HG02623 (cell line): ENCODE data around the gene UCHL1.
"Not testable (repeated sequence)": the region's sequence is repeated elsewhere in the genome, so short reads cannot be mapped to it uniquely, and the experiment has no call there.

ENCODE experiments used
- ATAC-seq: cut with Tn5 transposase; IDR thresholded peaks from one replicate; pipeline ENCODE4 v1.9.1; 2021; ENCODE audit warnings: moderate library complexity; ENCODE audit not compliant: unreplicated experiment

Gene UCHL1

DNA sequence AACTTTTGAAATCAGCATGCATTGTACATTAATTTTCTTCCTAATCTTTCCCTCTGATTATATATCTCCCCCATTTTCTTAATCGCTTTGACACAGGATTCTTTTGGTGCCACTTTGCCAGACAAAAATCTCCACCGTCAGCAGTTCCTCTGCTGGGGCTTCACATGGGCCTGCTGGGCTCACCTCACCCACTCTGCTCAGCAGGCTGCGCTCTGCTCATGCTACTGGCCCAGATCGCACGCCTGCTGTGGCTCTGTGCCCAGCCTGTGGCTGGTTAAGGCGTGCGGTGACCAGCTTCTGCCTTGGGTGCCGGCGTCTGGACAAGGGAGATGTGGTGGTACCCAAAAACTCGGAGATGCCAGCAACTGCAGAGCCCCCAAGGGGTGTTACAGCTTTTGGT is 31.1 kb downstream of the UCHL1 start:
- no peak for ATAC-seq

GRCh38 chr4:41288254-41288653 is 31.5 kb downstream of the UCHL1 start:
- no peak for ATAC-seq

DNA sequence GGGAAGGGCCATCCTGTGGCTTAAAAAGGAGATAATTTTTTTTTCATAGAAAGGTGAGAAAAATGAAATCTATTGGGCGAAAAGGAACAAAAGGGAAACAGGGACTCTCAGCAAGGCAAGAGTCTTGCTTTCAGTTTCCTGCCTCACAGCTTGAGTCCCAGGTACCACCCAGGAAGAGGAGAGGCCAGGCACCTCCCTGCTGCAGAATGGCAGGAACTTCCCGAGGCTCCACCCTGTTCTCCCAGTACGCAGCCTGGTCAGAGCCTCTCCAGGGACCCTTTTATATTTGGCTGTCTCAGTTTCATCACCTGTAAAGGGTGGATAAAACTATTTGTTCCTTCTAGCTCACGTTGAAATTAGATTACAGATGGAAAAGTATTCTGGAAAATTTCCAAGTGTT is 33.8 kb downstream of the UCHL1 start:
- ATAC-seq: no peak

DNA sequence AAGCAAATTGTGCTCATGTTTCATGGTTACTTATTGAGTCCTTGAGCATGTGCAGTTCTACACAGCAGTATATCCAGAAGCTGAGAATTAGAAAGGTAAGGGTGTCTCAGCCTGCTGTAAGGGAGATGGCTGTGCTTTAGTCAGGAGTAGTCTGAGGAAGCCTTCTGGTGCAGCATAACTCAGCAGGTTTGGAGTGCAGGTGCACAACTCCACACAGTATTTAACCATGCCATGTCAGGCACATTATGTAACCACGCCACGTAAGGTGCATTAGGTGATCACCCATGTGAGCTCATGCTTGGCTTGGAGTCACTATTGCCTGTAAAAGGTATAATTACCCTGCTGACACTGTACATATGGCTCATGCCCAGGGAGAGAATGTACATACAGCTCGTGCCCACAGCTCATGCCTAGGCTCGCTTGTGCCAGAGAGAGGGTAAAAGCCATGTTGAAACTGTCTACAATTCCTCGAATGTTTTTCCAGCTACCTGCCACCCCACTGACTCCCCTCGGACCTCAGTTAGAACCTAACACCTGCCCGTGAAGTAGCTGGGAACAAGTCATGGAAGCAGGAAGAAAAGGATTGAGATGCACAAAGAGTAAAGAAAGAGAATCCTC is 37.8 kb downstream of the UCHL1 start:
- no peak for ATAC-seq

DNA sequence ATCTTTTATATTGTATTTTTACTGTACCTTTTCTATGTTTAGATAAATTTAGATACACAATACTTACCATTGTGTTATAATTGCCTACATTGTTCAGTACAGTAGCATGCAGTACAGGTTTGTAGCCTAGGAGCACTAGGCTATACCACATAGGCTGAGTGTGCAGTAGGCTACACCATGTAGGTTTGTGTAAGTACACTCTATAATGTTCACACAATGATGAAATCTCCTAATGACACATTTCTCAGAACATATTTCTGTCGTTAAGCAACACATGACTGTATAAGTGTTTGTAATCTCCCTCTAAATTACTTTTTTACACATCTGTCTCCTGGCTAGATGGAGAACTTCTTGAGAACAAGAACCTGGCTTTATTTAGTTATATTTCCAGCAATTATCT is 40.3 kb downstream of the UCHL1 start:
- no peak for ATAC-seq

DNA sequence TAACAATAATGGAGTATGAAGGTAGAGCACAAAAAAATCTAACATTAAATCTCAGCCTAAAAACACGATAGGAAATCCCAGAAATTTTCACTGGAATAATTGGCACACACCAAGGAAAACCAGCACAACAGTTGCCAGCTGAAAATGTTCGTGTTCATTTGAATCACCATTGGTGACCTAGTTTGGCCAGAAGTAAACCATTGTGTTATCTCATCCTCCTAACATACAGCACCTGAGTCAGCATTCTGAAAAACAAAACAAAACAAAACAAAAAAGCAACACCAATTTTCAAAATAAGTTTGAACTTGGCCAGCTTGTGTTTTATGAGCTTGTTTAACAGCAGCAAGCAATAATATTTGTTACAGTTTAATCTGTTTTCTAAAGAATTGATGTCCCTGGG is 41.1 kb downstream of the UCHL1 start:
- no peak for ATAC-seq

DNA sequence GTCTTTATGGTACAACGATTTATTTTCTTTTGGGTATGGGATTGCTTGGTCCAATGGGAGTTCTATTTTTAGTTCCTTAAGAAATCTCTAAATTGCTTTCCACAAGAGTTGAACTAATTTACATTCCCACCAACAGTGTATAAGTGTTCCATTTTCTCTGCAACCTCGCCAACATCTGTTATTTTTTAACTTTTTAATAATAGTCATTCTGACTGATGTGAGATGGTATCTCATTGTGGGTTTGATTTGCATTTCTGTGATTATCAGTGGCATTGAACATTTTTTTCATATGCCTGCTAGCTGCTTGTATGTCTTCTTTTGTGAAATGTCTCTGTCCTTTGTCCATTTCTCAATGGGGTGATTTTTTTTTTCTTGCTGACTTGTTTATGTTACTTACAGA is 42.8 kb downstream of the UCHL1 start:
- ATAC-seq: no peak

- ATAC-seq: no peak
Observed at GRCh38 chr4:41301137-41301536, 44.4 kb downstream of the UCHL1 start.

- no peak for ATAC-seq
Observed at GRCh38 chr4:41303372-41304118, 46.8 kb downstream of the UCHL1 start.

GRCh38 chr4:41304221-41304620 is 47.5 kb downstream of the UCHL1 start:
- no peak for ATAC-seq

DNA sequence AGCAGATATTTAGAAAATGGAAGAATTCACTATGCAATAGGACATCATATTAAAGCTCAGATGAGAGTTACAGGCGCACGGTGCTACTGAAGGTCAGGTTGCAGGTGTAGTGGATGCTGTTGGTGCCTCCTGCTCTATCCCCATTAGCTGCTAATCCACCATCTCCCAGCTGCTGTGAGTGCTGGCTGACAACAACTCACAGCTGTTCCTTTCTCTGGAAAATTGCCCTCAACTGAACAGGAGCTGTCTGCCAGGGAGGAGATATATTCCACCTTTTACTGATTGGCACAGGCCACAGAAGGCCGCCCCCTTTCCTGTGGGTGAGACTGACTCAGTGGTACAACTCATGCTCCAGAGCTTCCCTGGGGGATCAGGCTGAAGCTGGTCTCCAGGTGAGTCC is 48.7 kb downstream of the UCHL1 start:
- no peak for ATAC-seq

GRCh38 chr4:41307638-41308037 is 50.9 kb downstream of the UCHL1 start:
- no peak for ATAC-seq

DNA sequence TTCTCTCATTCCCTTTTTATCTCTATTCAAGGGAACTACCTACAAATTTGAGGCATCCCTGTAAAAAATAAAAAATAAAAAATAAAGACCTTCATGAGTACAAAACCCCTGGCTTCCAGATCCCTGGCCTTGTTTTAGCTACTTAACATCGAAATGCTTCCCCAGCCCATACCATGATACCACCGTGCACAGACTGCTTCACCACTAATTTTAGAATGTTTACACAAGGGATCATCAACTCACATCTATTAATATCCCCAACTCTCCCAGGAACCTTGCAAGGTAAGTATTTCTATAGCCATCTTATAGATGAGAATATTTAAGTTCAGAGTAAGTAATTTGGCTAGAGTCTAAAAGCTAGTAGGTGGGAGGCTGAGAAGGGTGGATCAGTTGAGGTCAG is 51.7 kb downstream of the UCHL1 start:
- ATAC-seq: no peak

DNA sequence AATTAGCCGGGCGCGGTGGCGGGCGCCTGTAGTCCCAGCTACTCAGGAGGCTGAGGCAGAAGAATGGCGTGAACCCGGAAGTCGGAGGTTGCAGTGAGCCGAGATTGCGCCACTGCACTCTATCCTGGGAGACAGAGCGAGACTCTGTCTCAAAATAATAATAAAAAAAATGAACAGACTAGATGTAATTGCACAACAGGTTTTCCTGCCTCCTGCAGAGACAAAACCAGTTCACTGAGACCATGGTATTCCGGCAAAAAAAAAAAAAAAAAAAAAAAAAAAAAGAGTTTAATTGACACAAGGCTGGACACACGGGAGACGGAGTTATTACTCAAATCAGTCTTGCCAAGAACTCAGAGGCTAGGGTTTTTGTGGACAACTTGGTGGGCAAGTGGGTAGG is 58.7 kb downstream of the UCHL1 start:
- ATAC-seq: not testable (repeated sequence)

DNA sequence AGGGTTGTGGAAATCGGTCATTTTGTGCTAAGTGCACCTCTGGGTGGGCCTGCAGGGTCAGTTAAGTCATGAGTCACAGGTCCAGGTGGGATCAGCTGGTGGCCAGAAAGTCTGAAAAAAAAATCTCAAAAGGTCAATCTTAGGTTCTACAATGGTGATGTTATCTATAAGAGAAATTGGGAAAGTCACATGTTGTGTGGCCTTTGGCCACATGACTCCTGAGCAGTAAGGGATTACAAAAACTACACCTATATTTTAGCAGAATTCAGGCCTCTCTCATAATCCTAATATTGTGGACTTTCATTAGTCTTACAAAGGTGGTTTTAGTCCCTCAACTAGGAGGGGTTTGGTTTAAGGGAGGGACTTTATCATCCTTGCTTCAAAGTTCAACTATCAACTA is 59.1 kb downstream of the UCHL1 start:
- no peak for ATAC-seq
